NK-92 (cell line): Measurements from ENCODE around the gene EZH2.

ENCODE experiments used
- DNase-seq: peaks from one replicate; lab custom pipeline; 2025; ENCODE audit not compliant: unreplicated experiment; lab: John Stamatoyannopoulos, UW

EZH2 gene

GRCh38 chr7:148901178-148901577 is 17.1 kb upstream of the EZH2 start:
- no peak for DNase-seq

DNA sequence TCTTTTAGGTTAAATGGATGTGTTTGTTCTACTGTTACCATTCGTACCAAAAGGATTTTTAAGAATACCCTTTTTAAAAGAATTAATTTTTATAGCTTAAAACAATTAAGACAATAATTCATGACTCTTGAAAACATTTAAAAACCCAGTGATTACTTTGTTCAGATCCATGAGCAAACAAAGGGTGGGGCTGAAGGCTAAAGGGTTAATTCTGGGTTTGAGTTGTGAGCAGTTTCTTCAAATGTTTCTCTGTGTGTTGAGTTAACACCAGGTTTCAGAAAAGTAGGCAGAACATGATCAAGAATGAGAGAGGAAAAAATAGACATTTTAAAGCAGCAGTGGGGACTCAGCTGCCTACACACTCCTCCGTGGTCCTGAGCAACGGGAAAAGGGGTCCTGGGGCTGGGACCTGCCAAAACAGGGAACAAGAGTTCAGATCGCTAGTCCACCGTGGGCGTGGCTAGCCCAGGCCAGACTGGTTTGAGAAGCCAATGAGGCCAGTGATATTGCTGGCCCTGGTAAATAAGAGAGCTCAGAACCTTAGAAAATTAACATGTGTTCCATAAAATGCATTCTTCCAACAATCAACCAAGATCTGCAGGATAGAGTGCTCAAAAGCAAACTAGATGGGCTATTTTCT is 14.9 kb upstream of the EZH2 start:
- DNase-seq: no peak

DNA sequence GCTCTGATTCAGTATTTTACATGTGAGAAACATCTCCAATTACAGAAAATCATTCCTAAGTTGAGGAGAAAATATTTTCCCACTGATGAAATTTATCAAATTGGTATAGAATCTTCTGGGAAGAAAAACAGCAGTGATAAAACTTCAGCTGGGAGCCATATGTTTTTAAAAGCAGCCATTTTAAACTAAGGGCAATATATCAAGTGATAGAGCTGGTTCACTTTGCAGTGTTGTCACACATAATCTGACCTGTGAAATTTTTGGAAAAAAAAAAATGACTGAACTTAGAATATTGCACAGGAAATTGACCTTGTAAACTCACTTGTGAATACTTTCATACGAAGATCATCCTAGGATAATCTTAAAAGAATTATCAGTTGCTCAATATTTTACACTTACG is 10.5 kb upstream of the EZH2 start:
- DNase-seq: no peak

DNA sequence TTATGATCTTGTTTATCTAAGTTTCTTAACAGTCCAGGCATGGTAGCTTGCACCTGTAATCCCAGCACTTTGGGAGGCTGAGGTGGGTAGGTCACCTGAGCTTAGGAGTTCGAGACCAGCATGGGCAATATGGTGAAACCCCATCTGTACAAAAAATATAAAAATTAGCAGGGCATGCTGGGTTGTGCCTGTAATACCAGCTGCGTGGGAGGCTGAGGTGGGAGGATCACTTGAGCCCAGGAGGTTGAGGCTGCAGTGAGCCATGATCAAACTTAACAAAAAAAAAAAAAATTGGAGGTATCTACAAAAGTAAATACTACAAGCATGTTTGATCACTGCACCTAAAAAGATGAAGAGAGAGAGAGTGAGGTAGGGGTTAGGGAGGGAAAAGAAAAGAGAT is 9.0 kb upstream of the EZH2 start:
- DNase-seq: no peak

DNA sequence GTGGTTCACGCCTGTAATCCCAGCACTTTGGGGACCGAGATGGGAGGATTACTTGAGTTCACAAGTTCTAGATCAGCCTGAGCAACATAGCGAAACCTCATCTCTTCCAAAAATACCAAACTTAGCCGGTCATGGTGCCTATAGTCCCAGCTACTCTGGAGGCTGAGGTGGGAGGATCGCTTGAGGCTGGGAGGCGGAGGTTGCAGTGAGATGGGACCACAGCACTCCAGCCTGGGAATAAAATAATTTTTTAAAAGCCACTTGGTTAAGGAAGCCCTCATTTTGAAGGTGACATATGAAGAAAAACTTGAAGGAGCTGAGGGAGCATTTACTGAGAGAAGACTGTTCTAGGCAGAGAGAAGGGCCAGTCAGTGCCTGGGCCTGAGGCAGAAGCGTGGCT is 4.2 kb upstream of the EZH2 start:
- no peak for DNase-seq

DNA sequence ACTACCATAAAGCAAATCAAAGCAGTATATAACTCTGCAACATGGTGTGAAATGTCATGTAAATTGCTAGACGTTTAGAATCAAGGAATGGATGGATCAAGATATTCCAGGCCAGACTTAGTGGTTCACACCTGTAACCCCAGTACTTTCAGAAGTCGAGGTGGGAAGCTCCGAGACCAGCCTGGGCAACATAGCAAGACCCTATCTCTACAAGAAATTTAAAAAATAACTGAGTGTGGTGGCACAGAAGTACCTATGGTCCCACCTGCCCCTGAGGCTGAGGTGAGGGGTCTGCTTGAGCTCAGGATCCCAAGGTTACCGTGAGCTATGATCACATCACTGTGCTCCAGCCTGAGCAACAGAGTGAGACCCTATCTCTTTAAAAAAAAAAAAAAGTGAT is 2.8 kb upstream of the EZH2 start:
- no peak for DNase-seq

DNA sequence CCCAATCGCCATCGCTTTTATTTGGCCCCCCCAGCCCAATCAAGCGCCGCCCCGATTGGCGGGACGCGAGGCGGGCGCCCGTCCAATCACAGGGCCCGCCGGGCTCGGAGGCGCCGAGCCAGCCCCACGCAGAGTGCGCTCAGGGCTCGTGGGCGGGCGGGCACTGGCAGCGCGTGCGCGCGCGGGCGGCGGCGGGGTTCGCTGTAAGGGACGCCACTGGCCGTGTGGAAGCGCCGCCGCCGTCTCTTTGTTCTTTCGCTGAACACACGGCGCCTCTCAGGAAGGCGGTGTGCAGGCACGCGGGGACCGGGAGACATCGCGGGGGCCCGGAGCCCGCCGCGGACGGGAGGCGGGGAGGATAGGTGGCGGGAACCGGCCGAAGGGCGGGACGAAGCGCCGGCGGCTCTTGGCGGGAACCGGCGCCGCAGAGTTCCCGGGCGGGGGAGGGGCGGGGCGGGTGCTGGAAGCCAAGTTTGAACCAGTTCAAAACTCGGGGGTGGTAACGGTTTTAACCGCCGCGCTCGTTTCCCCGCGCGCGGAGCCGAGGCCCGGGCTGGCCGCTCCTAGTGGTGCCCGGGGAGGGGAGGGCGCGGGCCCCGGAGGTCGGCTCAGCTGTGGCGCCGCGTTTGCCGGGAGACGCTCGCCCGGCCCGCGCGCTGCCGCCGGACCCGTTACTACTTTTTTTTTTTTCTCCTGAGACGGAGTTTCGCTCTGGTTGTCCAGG is 370 bp upstream of the EZH2 start:
- DNase-seq: peak; percentile 48

- no peak for DNase-seq
These were observed 634 bp downstream of the EZH2 start for GRCh38 chr7:148883266-148884048.

DNA sequence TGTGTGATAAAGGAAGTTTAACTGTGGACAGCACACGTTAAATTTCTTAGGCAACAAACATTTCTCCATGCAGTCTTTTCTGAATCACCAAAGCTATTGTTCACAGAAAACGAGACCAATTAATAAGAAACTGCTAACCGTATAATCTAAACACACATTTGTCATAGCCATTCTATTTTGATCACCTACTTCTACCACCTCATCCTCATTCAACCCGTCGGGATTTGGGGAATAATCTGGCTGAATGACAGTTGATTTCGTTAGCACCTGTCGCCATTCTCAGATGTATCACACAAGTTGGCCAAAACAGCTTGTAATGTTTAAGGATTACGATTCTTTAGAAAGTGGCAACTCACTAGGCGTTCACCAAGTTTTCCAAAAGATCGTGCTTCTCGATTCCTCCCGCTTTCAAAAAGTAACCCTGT is 1.2 kb downstream of the EZH2 start:
- DNase-seq: no peak

DNA sequence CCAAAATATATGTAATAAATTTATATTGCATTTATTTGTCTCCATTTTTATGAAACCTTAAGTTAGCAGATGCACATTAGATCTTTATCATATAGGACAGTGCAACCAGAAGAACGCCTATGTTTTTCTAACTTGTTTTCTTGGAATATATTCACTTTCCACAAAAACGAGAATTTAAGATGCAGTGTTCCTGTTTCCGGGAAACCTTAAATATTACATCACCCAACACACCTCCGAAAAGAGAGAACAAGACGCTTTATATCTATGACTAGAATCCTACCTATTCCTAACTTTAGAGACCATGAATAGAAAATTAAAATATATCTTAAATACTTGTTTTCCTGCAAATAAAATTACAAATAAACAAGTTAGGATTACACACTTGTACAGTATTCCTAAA is 1.9 kb downstream of the EZH2 start:
- no peak for DNase-seq

DNA sequence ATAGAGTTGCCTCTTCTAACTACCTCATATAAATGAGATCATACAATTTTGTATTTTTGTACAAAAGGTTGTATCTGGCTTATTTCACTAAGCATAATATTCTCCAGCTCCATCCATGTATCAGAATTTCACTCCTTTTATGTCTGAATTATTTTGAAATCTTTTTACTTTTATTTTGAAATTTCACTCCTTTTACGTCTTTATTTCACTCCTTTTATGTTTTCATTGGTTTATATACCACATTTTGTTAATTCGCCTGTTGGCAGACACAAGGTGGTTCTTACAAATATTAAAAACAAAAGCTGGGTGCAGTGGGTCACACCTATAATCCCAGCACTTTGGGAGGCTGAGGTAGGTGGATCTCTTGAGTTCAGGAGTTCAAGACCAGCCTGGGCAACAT is 5.8 kb downstream of the EZH2 start:
- no peak for DNase-seq

- DNase-seq: no peak
These were observed 6.6 kb downstream of the EZH2 start for GRCh38 chr7:148877517-148877916.

- DNase-seq: no peak
These were observed 11.9 kb downstream of the EZH2 start for GRCh38 chr7:148872188-148872587.

DNA sequence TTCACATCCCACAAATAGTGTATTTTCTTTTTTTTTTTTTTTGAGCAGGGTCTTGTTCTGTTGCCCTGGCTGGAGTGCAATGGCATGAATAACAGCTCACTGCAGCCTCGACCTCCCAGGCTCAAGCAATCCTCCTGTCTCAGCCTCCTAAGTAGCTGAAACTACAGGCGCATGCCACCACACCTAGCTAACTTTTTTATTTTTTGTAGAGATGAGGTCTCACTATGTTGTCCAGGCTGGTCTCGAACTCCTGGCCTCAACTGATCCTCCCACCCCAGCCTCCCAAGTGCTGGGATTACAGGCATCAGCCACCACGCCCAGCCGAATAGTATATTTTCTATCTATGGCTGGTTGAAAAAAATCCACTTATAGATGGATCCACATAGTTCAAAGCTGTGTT is 12.5 kb downstream of the EZH2 start:
- DNase-seq: no peak

DNA sequence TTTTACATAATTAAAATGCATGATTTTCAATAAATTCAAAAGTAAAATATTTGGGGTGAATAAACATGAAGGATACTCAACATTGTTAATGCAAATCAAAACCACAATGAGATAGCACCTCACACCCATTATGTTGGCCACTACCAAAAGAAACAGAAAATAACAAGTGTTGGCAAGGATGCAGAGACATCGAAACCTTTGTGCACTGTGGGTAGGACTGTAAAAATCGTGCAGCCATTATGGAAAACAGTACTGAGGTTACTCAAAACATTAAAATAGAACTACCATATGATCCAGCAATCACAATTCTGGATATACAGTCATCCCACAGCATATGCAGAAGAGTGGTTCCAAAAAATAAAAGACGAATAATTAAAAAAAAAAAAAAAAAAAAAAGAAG is 13.1 kb downstream of the EZH2 start:
- no peak for DNase-seq

DNA sequence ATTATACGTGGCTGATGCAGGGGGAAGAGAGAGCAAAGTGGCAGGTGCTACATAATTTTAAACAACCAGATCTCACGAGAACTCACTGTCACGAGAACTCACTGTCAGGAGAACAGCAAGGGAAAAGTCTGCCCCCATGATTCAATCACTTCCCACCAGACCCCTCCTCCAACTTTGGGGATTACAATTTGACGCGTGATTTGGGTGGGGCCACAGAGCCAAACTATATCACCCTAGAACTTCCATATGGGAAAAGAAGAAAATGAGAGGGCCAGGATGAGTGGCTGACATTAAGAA is 15.8 kb downstream of the EZH2 start:
- DNase-seq: no peak

DNA sequence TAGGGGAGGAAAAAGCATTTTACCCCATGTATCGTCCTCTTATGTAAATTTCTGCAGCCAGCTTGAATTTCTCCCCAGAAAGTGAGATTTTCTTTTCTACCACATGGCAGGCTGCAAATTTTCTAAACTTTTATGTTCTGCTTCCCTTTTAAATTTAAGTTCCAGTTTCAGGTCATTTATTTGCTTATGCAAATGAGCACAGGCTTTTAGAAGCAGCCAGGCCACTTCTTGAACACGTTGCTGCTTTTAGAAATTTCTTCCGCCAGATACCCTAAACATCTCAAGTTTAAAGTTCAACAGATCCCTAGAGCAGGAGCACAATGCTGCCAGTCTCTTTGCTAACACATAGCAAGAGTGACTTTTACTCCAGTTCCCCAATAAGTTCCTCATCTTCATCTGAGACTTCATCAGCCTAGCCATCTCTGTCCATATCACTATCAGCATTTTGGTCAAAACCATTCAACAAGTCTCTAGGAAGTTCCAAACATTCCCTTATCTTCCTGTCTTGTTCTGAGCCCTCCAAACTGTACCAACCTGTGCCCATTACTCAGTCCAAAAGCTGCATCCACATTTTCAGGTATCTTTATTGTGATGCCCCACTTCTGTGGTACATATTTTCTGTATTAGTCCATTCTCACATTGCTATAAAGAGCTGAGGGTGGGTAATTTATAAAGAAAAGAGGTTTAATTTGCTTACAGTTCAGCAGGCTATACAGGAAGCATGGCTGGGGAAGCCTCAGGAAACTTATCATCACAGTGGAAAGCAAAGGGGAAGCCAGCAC is 16.3 kb downstream of the EZH2 start:
- DNase-seq: no peak

GRCh38 chr7:148866362-148866761 is 17.7 kb downstream of the EZH2 start:
- DNase-seq: no peak

DNA sequence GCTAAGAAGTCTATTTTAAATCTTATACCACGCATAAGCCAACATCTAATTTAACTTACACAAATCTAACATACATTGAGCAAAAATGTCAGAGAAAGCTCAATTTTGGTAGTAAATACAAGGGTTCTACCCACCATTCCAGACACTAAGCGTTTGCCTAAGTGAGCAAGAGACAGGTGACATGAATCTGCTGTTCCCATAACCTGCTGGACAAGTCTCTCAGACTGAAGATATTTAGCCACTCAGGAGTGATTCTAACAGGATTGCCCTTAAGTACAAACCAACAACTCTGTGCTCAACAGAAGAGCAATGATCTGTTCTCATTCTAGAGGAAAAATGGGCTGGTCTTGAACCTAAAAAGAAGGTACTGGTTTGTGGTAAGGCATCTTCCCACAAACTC is 18.8 kb downstream of the EZH2 start:
- DNase-seq: no peak

DNA sequence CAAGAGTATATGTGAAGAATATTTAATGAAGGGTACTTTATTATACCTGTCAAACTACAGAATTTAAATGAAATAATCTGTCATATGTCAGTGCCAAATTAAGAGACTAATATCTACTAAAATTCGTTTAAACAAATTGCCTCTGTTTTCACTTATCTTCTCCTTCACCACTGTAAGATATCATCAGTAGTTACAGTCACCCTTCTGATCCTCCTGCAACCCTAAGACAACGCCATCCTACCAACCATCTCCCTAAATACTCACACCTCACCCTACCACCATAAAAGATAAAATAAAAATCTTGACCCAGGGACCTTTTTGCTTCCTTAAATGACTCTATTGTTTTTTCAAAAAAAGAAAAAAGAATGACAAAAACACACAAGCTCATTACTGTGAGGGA is 20.8 kb downstream of the EZH2 start:
- no peak for DNase-seq

GRCh38 chr7:148862481-148862880 is 21.6 kb downstream of the EZH2 start:
- DNase-seq: no peak

DNA sequence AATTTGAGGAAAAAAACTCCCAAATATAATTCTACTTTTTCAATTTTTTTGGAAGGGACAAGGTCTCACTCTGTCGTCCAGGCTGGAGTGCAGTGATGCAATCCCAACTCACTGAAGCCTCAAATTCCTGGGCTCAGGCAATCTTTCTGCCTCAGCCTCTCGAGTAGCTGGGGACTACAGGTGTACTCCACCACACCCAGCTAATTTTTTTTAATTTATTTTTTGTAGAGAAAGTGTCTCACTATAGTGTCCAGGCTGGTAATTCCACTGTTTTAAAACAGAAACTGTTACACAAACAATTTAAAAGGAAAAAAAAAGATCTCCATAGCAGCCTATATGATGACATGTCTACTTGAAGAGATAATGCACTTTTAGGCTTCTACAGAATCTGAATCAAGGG is 25.6 kb downstream of the EZH2 start:
- no peak for DNase-seq
